SK-N-SH treated with all-trans-retinoic acid at 6 μM for 48 hours (cell line): ENCODE data around the gene GLYR1.

Experiments
- ARNTL ChIP-seq: fragments of 450-650 bp; formaldehyde crosslinking; IDR thresholded peaks from 2 replicates; pipeline ENCODE4 v1.5.0; 2020; ENCODE audit warnings: low read depth, mild to moderate bottlenecking, moderate library complexity, borderline replicate concordance
- BACH2 ChIP-seq: fragments of 250-450 bp; sonication (Bioruptor Pico); IDR thresholded peaks from 2 replicates; pipeline ENCODE4 v1.9.0; 2021; ENCODE audit warnings: mild to moderate bottlenecking, borderline replicate concordance
- PPARA ChIP-seq: fragments of 250-450 bp; sonication (Bioruptor Pico); IDR thresholded peaks from 2 replicates; pipeline ENCODE4 v1.5.0; 2020; ENCODE audit warnings: mild to moderate bottlenecking, borderline replicate concordance
- TF ChIP-seq, protein P1 (sequence below): fragments of 250-450 bp; sonication (Bioruptor Pico); IDR thresholded peaks from 2 replicates; pipeline ENCODE4 v1.8.0; 2020; ENCODE audit warnings: mild to moderate bottlenecking, moderate library complexity, borderline replicate concordance

DNA sequence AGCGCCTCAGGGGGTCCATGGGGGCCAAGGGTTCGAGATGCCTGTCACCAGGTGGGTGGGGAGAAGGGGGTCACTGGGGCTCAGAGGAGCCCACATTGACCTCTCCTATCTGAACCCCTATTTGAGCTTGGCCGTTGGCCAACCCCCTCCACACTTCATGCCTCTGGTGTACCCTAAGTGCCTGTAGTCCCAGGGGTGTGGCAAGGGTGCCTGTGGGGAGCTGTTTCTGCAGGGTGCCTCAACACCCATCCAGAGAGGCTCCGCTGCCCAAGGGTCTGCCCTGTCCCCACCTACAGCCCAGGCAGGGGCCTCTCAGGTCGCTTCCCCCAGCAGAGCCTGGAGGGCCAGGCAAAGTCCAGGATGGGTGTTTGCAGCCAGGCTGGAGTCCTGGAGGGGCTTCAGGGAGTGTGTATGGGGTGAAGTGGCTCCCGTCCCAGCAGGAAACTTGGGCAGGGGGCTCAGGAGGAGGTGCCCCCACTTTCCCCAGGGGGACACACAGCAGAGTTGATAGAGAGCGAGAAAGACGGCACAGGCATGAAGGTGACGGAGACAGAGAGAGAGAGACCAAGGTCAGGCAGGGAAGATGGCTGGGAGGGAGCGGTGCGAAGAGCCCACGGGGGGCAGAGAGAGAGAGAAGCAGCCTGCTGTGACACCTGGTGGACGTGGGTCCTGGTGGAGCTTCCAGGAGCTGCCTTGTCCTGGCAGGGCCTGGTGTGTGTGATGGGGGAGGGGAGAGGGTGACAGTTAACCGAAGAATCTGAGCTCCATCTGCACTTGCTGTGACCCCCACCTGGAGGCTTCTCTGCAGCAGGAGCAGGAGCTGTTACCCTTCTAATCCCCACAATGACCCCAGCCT, 59.2 kb downstream of the GLYR1 start, which contains the start of gene SEPTIN12:
- TF ChIP-seq, protein P1, sequence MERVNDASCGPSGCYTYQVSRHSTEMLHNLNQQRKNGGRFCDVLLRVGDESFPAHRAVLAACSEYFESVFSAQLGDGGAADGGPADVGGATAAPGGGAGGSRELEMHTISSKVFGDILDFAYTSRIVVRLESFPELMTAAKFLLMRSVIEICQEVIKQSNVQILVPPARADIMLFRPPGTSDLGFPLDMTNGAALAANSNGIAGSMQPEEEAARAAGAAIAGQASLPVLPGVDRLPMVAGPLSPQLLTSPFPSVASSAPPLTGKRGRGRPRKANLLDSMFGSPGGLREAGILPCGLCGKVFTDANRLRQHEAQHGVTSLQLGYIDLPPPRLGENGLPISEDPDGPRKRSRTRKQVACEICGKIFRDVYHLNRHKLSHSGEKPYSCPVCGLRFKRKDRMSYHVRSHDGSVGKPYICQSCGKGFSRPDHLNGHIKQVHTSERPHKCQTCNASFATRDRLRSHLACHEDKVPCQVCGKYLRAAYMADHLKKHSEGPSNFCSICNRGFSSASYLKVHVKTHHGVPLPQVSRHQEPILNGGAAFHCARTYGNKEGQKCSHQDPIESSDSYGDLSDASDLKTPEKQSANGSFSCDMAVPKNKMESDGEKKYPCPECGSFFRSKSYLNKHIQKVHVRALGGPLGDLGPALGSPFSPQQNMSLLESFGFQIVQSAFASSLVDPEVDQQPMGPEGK (CRISPR knock-in tag): no peak
- no peak for TF ChIP-seq BACH2
- no peak for TF ChIP-seq PPARA (CRISPR knock-in tag)
- TF ChIP-seq ARNTL (CRISPR knock-in tag): no peak
